Body of pancreas (tissue), 4 donors: ENCODE measurements around the gene STPG3. TPM values are rescaled to one million over a fixed set of nuclear protein-coding genes. Genes with fewer than 3 reads are reported as not detected.

Source experiments
- ATAC-seq: fragments of 150-250 bp; one replicate; pipeline ENCODE4 v1.9.1; 2016
- DNase-seq, 4 donors: peaks; one replicate each; pipeline ENCODE4 v3.0.0-alpha.2; 2019
- H3K27ac ChIP-seq, 4 donors: fragments of 200-600 bp; sonication (generic); 1 replicate in 3 of 4; 2 replicates in 1 of 4; pipeline versions ENCODE4 v1.5.1 to v1.6.1; 2016 to 2019; ENCODE audit warnings: mild to moderate bottlenecking in 1 of 4, mixed read lengths in 1 of 4, moderate library complexity in 1 of 4
- H3K27me3 ChIP-seq, 2 donors: fragments of 200-600 bp; sonication (generic); one replicate each; pipeline ENCODE4 v1.6.0; 2016; ENCODE audit warnings: mild to moderate bottlenecking in 1 of 2
- H3K36me3 ChIP-seq, 2 donors: fragments of 200-600 bp; sonication (generic); replicated peaks in 1 of 2; 2 replicates each; pipeline ENCODE4 v1.5.1; 2016; ENCODE audit warnings: low read depth in 2 of 2; ENCODE audit not compliant: insufficient read depth in 1 of 2
- H3K4me1 ChIP-seq: fragments of 200-600 bp; sonication (generic); one replicate; pipeline ENCODE4 v1.6.0; 2016
- H3K4me3 ChIP-seq, 2 donors: fragments of 200-600 bp; sonication (generic); 1 replicate in 1 of 2; 2 replicates in 1 of 2; pipeline ENCODE4 v1.5.1; 2016 to 2019
- H3K9me3 ChIP-seq, 3 donors: fragments of 200-600 bp; sonication (generic); 1 replicate in 2 of 3; 2 replicates in 1 of 3; pipeline ENCODE4 v1.5.1; 2016
- POLR2A ChIP-seq, 3 donors: fragments of 450-650 bp; IDR thresholded peaks; one replicate each; pipeline ENCODE4 v1.6.1; 2016; ENCODE audit warnings: antibody characterized with exemption in 3 of 3, mild to moderate bottlenecking in 2 of 3
- WGBS, 2 donors: methylation state at CpG; one replicate each; pipeline ENCODE4 v1.1.5; 2017; 5-methylcytosine and 5-hydroxymethylcytosine counted together
- intact Hi-C: fragments of 100-400 bp; cut with DNase I; formaldehyde crosslinking; loops from one replicate; pipeline ENCODE4 v1.15.1; 2023
- total RNA-seq, 2 donors: library from RNA; depleted of rRNA; stranded (reverse); fragments of >200 nt; gene quantifications; one replicate each; pipeline ENCODE4 v1.1.0, GENCODE V29; 2016
- TF ChIP-seq, protein P1 (sequence below), 7 experiments: fragments of 450-650 bp in 4 of 7; fragments of 200-600 bp in 3 of 7; sonication (generic) in 3 of 7; IDR thresholded peaks; one replicate each; pipeline ENCODE4 v1.5.1; 2016 to 2019; ENCODE audit warnings: antibody characterized with exemption in 7 of 7

Gene STPG3
- total RNA-seq, 2 donors from 2014 or later = not detected

GRCh38 chr9:137278061-137278701, 27.1 kb downstream of the STPG3 start:
- H3K27me3 ChIP-seq = no peaks in the 10 kb centered on the region
- ATAC-seq = no peak

GRCh38 chr9:137278721-137279711, 27.9 kb downstream of the STPG3 start:
- Histone ChIP-seq H3K4me1 (peaks cover 26% of the 10 kb centered on the region), H3K27ac (no peak overlapping the region)

More at GRCh38 chr9:137278061-137278701, 27.1 kb downstream of the STPG3 start:
- Histone ChIP-seq H3K27ac (peak overlapping the region; percentile 74 to 92 (median 90)), H3K36me3 (no peaks in the 10 kb centered on the region), H3K4me1 (peaks cover 30% of the 10 kb centered on the region), H3K4me3 (no peak overlapping the region), H3K9me3 (no peaks in the 10 kb centered on the region)
- WGBS, 2 donors = 31 to 43% methylated on average over 15 to 36 of the region's 54 CpGs
- peak in 1 of 4 donors; percentile 33 for DNase-seq
- TF ChIP-seq POLR2A (IDR thresholded peaks at IDR 0.05) = no peak
- TF ChIP-seq, protein P1, sequence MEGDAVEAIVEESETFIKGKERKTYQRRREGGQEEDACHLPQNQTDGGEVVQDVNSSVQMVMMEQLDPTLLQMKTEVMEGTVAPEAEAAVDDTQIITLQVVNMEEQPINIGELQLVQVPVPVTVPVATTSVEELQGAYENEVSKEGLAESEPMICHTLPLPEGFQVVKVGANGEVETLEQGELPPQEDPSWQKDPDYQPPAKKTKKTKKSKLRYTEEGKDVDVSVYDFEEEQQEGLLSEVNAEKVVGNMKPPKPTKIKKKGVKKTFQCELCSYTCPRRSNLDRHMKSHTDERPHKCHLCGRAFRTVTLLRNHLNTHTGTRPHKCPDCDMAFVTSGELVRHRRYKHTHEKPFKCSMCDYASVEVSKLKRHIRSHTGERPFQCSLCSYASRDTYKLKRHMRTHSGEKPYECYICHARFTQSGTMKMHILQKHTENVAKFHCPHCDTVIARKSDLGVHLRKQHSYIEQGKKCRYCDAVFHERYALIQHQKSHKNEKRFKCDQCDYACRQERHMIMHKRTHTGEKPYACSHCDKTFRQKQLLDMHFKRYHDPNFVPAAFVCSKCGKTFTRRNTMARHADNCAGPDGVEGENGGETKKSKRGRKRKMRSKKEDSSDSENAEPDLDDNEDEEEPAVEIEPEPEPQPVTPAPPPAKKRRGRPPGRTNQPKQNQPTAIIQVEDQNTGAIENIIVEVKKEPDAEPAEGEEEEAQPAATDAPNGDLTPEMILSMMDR (IDR thresholded peaks at IDR 0.05) = no peak
- intact Hi-C loops = no loop called here

GRCh38 chr9:137279741-137280473, 28.8 kb downstream of the STPG3 start:
- H3K4me3 ChIP-seq = no peak overlapping the region
- DNase-seq = no peak
- no peak for ATAC-seq
- no peak overlapping the region for H3K27ac ChIP-seq
- no peaks in the 10 kb centered on the region for H3K9me3 ChIP-seq
- TF ChIP-seq, protein P1 (IDR thresholded peaks at IDR 0.05) = no peak
- TF ChIP-seq POLR2A (IDR thresholded peaks at IDR 0.05) = no peak
- no peaks in the 10 kb centered on the region for H3K27me3 ChIP-seq
- H3K4me1 ChIP-seq = peaks cover 17% of the 10 kb centered on the region
- no peaks in the 10 kb centered on the region for H3K36me3 ChIP-seq
- 84 to 89% methylated on average over 24 to 32 of the region's 41 CpGs for WGBS, 2 donors
- intact Hi-C loops = loop anchor here (5.0 to 10.0 kb wide), 3 partner anchors 127 to 245 kb away; partner anchors contain the start of gene ENTPD8

More at GRCh38 chr9:137278721-137279711, 27.9 kb downstream of the STPG3 start:
- H3K4me3 ChIP-seq = no peak overlapping the region
- no peaks in the 10 kb centered on the region for H3K36me3 ChIP-seq
- no peaks in the 10 kb centered on the region for H3K27me3 ChIP-seq
- ATAC-seq (no peak), DNase-seq (no peak)
- TF ChIP-seq, protein P1 (IDR thresholded peaks at IDR 0.05) = no peak
- no peak for TF ChIP-seq POLR2A (IDR thresholded peaks at IDR 0.05)
- H3K9me3 ChIP-seq = no peaks in the 10 kb centered on the region
- intact Hi-C loops = no loop called here
- whole genome bisulfite sequencing, 2 donors = 88 to 92% methylated on average over 92 to 111 of the region's 139 CpGs

DNA sequence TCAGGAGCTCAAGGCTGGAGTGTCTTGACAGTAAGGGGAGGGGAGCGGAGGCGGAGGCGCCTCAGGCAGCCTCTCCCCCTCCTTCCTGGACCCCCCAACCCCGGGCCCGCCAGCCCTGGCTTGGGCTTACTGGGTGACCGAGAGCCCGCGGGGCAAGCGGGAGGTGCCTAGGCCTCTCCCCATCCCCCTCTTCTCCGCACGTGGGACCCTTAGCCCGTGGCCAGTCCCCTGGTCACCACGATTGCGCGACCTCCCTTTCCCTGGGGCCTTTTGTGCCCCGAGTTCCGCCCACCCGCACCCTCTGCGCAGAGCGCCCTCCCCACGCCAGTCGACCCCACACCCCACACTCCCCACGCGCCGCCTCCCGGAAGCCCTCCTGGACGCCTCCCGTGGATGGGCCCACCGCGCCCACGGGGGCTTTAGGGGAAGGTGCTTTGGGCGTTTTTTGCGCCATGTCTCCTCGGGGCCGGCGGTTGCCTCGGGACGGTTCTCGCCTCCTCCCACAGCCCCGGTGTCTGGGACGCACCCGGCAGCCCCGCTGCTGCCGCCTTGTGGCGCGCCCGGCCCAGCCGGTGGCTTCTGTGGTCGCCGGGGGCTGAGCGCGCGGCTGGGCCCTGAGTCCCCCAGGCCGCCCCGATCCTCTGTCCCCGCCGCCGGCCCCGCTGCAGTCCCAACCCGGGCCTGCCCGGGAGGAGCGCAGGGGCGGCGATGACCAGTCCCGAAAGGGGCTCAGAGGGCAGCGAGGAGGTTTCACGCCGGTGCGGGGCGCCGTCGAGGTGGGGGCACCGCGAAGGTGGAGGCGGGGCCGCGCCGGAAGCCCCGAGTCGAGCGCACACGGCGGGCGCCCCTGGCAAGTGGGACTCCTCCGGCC, 29.6 kb downstream of the STPG3 start:
- intact Hi-C loops = loop anchor here (5.0 to 10.0 kb wide), 3 partner anchors 127 to 244 kb away; partner anchors contain the start of gene ENTPD8
- H3K27ac ChIP-seq = no peak overlapping the region

More for the DNA sequence above, 29.6 kb downstream of the STPG3 start:
- ATAC-seq = no peak
- no peaks in the 10 kb centered on the region for H3K27me3 ChIP-seq
- no peaks in the 10 kb centered on the region for H3K9me3 ChIP-seq
- H3K4me1 ChIP-seq = peaks cover 14% of the 10 kb centered on the region
- no peak overlapping the region for H3K4me3 ChIP-seq
- no peaks in the 10 kb centered on the region for H3K36me3 ChIP-seq
- TF ChIP-seq POLR2A (IDR thresholded peaks at IDR 0.05) = no peak
- TF ChIP-seq, protein P1 (IDR thresholded peaks at IDR 0.05) = peak in 2 of 7 experiments; percentile 11 to 17
- DNase-seq = peak in 1 of 4 donors; percentile 13
- WGBS, 2 donors = 55 to 81% methylated on average over 42 to 77 of the region's 85 CpGs
